ENCODE data around the gene SCYGR5. TPM values are rescaled to one million over a fixed set of nuclear protein-coding genes. Genes with fewer than 3 reads are reported as not detected.

The SCYGR5 gene
- total and polyA plus RNA-seq, 4 donors: not detected

DNA sequence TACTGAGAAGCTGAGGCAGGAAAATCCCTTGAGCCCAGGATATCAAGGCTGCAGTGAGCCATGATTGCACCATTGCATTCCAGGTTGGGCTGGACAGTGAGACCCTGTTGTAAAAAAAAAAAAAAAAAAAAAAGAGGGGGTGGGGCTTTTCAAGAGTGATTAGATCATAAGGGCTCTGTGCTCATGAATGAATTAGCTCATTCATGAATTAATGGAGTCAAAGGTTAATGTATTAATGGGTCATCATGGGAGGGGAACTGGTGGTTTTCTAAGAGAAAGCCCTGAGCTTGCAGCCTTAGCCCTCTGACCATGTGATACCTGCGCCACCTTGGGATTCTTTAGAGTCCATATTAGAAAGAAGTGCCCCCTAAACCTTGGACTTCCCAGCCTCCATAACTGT, 46.7 kb downstream of the SCYGR5 start:
- Histone ChIP-seq H3K27ac (ENCODE audit: low read depth in 1 of 2, low read length in 2 of 2) (no peak overlapping the region), H3K9me3 (ENCODE audit: control insufficient read depth in 4 of 4, low read length in 3 of 4) (no peaks in the 10 kb centered on the region), H3K4me3 (ENCODE audit: low read depth in 1 of 3, low read length in 3 of 3) (no peak overlapping the region), H3K4me1 (ENCODE audit: control insufficient read depth in 4 of 4, insufficient read depth in 4 of 4, low read length in 3 of 4) (peaks cover 3 to 21% (median 6%) of the 10 kb centered on the region in 4 donors), H3K36me3 (ENCODE audit: control insufficient read depth in 4 of 4, insufficient read depth in 3 of 4, low read depth in 1 of 4, low read length in 3 of 4) (peaks cover 0 to 2% (median 0%) of the 10 kb centered on the region in 4 donors), H3K27me3 (ENCODE audit: control insufficient read depth in 4 of 4, insufficient read depth in 4 of 4, low read length in 3 of 4) (no peaks in the 10 kb centered on the region), H3K9ac (ENCODE audit: low read depth in 1 of 2, low read length in 2 of 2) (no peak overlapping the region)
- TF ChIP-seq, protein P1, sequence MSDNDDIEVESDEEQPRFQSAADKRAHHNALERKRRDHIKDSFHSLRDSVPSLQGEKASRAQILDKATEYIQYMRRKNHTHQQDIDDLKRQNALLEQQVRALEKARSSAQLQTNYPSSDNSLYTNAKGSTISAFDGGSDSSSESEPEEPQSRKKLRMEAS (IDR thresholded peaks at IDR 0.05): no peak
- TF ChIP-seq, protein P2, sequence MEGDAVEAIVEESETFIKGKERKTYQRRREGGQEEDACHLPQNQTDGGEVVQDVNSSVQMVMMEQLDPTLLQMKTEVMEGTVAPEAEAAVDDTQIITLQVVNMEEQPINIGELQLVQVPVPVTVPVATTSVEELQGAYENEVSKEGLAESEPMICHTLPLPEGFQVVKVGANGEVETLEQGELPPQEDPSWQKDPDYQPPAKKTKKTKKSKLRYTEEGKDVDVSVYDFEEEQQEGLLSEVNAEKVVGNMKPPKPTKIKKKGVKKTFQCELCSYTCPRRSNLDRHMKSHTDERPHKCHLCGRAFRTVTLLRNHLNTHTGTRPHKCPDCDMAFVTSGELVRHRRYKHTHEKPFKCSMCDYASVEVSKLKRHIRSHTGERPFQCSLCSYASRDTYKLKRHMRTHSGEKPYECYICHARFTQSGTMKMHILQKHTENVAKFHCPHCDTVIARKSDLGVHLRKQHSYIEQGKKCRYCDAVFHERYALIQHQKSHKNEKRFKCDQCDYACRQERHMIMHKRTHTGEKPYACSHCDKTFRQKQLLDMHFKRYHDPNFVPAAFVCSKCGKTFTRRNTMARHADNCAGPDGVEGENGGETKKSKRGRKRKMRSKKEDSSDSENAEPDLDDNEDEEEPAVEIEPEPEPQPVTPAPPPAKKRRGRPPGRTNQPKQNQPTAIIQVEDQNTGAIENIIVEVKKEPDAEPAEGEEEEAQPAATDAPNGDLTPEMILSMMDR (IDR thresholded peaks at IDR 0.05; ENCODE audit: low read depth, low read length, missing input control): no peak
- TF ChIP-seq, protein P3, sequence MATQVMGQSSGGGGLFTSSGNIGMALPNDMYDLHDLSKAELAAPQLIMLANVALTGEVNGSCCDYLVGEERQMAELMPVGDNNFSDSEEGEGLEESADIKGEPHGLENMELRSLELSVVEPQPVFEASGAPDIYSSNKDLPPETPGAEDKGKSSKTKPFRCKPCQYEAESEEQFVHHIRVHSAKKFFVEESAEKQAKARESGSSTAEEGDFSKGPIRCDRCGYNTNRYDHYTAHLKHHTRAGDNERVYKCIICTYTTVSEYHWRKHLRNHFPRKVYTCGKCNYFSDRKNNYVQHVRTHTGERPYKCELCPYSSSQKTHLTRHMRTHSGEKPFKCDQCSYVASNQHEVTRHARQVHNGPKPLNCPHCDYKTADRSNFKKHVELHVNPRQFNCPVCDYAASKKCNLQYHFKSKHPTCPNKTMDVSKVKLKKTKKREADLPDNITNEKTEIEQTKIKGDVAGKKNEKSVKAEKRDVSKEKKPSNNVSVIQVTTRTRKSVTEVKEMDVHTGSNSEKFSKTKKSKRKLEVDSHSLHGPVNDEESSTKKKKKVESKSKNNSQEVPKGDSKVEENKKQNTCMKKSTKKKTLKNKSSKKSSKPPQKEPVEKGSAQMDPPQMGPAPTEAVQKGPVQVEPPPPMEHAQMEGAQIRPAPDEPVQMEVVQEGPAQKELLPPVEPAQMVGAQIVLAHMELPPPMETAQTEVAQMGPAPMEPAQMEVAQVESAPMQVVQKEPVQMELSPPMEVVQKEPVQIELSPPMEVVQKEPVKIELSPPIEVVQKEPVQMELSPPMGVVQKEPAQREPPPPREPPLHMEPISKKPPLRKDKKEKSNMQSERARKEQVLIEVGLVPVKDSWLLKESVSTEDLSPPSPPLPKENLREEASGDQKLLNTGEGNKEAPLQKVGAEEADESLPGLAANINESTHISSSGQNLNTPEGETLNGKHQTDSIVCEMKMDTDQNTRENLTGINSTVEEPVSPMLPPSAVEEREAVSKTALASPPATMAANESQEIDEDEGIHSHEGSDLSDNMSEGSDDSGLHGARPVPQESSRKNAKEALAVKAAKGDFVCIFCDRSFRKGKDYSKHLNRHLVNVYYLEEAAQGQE (IDR thresholded peaks at IDR 0.05): no peak
- TF ChIP-seq HNF4G (IDR thresholded peaks at IDR 0.05) (no peak), RXRA (IDR thresholded peaks at IDR 0.05) (no peak), SP1 (IDR thresholded peaks at IDR 0.05) (no peak), NR2F2 (IDR thresholded peaks at IDR 0.05) (no peak), HNF4A (conservative IDR thresholded peaks at IDR 0.05) (no peak), JUND (IDR thresholded peaks at IDR 0.05) (no peak), EGR1 (IDR thresholded peaks at IDR 0.05; ENCODE audit: low read depth in 2 of 2) (no peak), FOXA1 (IDR thresholded peaks at IDR 0.05) (no peak), YY1 (IDR thresholded peaks at IDR 0.05) (no peak), FOXA2 (IDR thresholded peaks at IDR 0.05) (no peak), RAD21 (IDR thresholded peaks at IDR 0.05) (no peak)
- TF ChIP-seq, protein P4, sequence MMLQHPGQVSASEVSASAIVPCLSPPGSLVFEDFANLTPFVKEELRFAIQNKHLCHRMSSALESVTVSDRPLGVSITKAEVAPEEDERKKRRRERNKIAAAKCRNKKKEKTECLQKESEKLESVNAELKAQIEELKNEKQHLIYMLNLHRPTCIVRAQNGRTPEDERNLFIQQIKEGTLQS (IDR thresholded peaks at IDR 0.05): no peak
- TF ChIP-seq, protein P5, sequence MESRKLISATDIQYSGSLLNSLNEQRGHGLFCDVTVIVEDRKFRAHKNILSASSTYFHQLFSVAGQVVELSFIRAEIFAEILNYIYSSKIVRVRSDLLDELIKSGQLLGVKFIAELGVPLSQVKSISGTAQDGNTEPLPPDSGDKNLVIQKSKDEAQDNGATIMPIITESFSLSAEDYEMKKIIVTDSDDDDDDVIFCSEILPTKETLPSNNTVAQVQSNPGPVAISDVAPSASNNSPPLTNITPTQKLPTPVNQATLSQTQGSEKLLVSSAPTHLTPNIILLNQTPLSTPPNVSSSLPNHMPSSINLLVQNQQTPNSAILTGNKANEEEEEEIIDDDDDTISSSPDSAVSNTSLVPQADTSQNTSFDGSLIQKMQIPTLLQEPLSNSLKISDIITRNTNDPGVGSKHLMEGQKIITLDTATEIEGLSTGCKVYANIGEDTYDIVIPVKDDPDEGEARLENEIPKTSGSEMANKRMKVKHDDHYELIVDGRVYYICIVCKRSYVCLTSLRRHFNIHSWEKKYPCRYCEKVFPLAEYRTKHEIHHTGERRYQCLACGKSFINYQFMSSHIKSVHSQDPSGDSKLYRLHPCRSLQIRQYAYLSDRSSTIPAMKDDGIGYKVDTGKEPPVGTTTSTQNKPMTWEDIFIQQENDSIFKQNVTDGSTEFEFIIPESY (IDR thresholded peaks at IDR 0.05): no peak
- 100% methylated on average over 1 of the region's 1 CpG for WGBS
- DNase-seq (ENCODE audit: low spot score): no peak

DNA sequence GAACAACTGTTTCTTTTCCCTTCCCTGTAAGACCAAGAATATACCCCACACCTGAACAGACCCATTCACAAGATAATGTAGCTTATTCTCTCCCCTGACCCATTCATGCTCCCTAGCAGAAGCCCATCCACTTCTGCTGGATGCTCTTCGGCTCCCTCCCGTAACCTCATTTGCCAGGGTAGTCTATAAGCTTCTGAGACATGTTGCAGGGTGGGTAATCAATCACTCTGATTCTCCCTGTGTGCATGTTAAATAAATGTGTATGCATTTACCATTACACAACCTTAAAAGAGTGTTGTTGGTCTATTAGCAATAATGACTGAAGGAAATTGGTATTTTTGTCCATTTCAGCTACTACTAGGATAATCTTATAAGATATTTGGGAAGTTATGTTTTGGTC, 49.9 kb downstream of the SCYGR5 start:
- H3K9me3 ChIP-seq (ENCODE audit: control insufficient read depth in 4 of 4, low read length in 3 of 4): no peaks in the 10 kb centered on the region
- 98% methylated on average over 2 of the region's 2 CpGs for WGBS
- peak overlapping the region in 1 of 2 donors; percentile 27 for H3K9ac ChIP-seq (ENCODE audit: low read depth in 1 of 2, low read length in 2 of 2)
- peaks cover 0 to 2% (median 0%) of the 10 kb centered on the region in 4 donors for H3K36me3 ChIP-seq (ENCODE audit: control insufficient read depth in 4 of 4, insufficient read depth in 3 of 4, low read depth in 1 of 4, low read length in 3 of 4)
- no peaks in the 10 kb centered on the region for H3K27me3 ChIP-seq (ENCODE audit: control insufficient read depth in 4 of 4, insufficient read depth in 4 of 4, low read length in 3 of 4)
- H3K4me1 ChIP-seq (ENCODE audit: control insufficient read depth in 4 of 4, insufficient read depth in 4 of 4, low read length in 3 of 4): peaks cover 6 to 22% (median 7%) of the 10 kb centered on the region in 4 donors
- H3K4me3 ChIP-seq (ENCODE audit: low read depth in 1 of 3, low read length in 3 of 3): peak overlapping the region in 2 of 3 donors; percentile 0 to 42
- no peak for DNase-seq (ENCODE audit: low spot score)
- H3K27ac ChIP-seq (ENCODE audit: low read depth in 1 of 2, low read length in 2 of 2): peak overlapping the region in 1 of 2 donors; percentile 95
- no peak for TF ChIP-seq GABPA (IDR thresholded peaks at IDR 0.05 in 1 of 2, conservative IDR thresholded peaks at IDR 0.05 in 1 of 2)
- no peak for TF ChIP-seq YY1 (IDR thresholded peaks at IDR 0.05)
- TF ChIP-seq JUND (IDR thresholded peaks at IDR 0.05): no peak
- TF ChIP-seq RXRA (IDR thresholded peaks at IDR 0.05): no peak
- TF ChIP-seq RAD21 (IDR thresholded peaks at IDR 0.05): no peak
- no peak for TF ChIP-seq FOXA2 (IDR thresholded peaks at IDR 0.05)
- TF ChIP-seq, protein P3 (IDR thresholded peaks at IDR 0.05): no peak
- TF ChIP-seq HNF4G (IDR thresholded peaks at IDR 0.05): no peak
- TF ChIP-seq NR2F2 (IDR thresholded peaks at IDR 0.05): no peak
- TF ChIP-seq, protein P1 (IDR thresholded peaks at IDR 0.05): no peak
- no peak for TF ChIP-seq EGR1 (IDR thresholded peaks at IDR 0.05; ENCODE audit: low read depth in 2 of 2)
- TF ChIP-seq, protein P2 (IDR thresholded peaks at IDR 0.05; ENCODE audit: low read depth, low read length, missing input control): no peak
- no peak for TF ChIP-seq FOXA1 (IDR thresholded peaks at IDR 0.05)
